HG02981 (cell line): ENCODE data around the gene TRIM4.
"Not testable (repeated sequence)": the region's sequence is repeated elsewhere in the genome, so short reads cannot be mapped to it uniquely, and the experiment has no call there.

ENCODE experiments used
- ATAC-seq: cut with Tn5 transposase; IDR thresholded peaks from one replicate; pipeline ENCODE4 v1.9.1; 2021; ENCODE audit warnings: mild to moderate bottlenecking, moderate library complexity; ENCODE audit not compliant: unreplicated experiment

TRIM4 gene

GRCh38 chr7:99918959-99919813, at the start of gene TRIM4:
Gene TRIM4, minus strand, starts transcription at chr7:99919530. Its CDS starts 129 bp downstream, at chr7:99919401.
- ATAC-seq: peak; percentile 93

- no peak for ATAC-seq
Observed at GRCh38 chr7:99958564-99959227, 39.4 kb upstream of the TRIM4 start.

- no peak for ATAC-seq
Observed at GRCh38 chr7:99955247-99955646, 35.9 kb upstream of the TRIM4 start.

- not testable (repeated sequence) for ATAC-seq
Observed at GRCh38 chr7:99954643-99955042, 35.3 kb upstream of the TRIM4 start.

GRCh38 chr7:99953649-99954048, 34.3 kb upstream of the TRIM4 start:
- no peak for ATAC-seq

- ATAC-seq: not testable (repeated sequence)
Observed at GRCh38 chr7:99952649-99953048, 33.3 kb upstream of the TRIM4 start.

- not testable (repeated sequence) for ATAC-seq
Observed at GRCh38 chr7:99950819-99951218, 31.5 kb upstream of the TRIM4 start.

- no peak for ATAC-seq
Observed at GRCh38 chr7:99949645-99950228, 30.4 kb upstream of the TRIM4 start.

GRCh38 chr7:99947608-99948007, 28.3 kb upstream of the TRIM4 start:
- no peak for ATAC-seq

- no peak for ATAC-seq
Observed at GRCh38 chr7:99944497-99945070, 25.3 kb upstream of the TRIM4 start.

- ATAC-seq: no peak
Observed at GRCh38 chr7:99943641-99944496, 24.5 kb upstream of the TRIM4 start.

GRCh38 chr7:99938296-99938695, 19.0 kb upstream of the TRIM4 start:
- ATAC-seq: no peak

GRCh38 chr7:99935009-99935408, 15.7 kb upstream of the TRIM4 start:
- not testable (repeated sequence) for ATAC-seq

GRCh38 chr7:99930376-99930775, 11.0 kb upstream of the TRIM4 start:
- no peak for ATAC-seq

- no peak for ATAC-seq
Observed at GRCh38 chr7:99929730-99930053, 10.4 kb upstream of the TRIM4 start.

- no peak for ATAC-seq
Observed at GRCh38 chr7:99928994-99929729, 9.8 kb upstream of the TRIM4 start, which contains the start of gene GJC3. Gene GJC3, minus strand, starts transcription at chr7:99929620. Its CDS starts 0 bp downstream, at chr7:99929620.

GRCh38 chr7:99928188-99928587, 8.9 kb upstream of the TRIM4 start:
- ATAC-seq: no peak

- ATAC-seq: no peak
Observed at GRCh38 chr7:99927536-99927935, 8.2 kb upstream of the TRIM4 start.

GRCh38 chr7:99926321-99926720, 7.0 kb upstream of the TRIM4 start:
- ATAC-seq: no peak

- ATAC-seq: no peak
Observed at GRCh38 chr7:99923200-99923599, 3.9 kb upstream of the TRIM4 start.
